Testis (tissue), 2 donors: ENCODE measurements around the gene MRPL36.

Experiments
- POLR2A ChIP-seq: fragments of 450-650 bp; IDR thresholded peaks from one replicate; pipeline ENCODE4 v1.6.1; 2017; ENCODE audit warnings: antibody characterized with exemption, mild to moderate bottlenecking, moderate library complexity
- TF ChIP-seq, protein P1 (sequence below), 3 experiments: fragments of 450-650 bp in 2 of 3; fragments of 200-600 bp in 1 of 3; sonication (generic) in 1 of 3; IDR thresholded peaks; one replicate each; pipeline ENCODE4 v1.5.1; 2016 to 2019; ENCODE audit warnings: antibody characterized with exemption in 3 of 3, mild to moderate bottlenecking in 2 of 3, moderate library complexity in 1 of 3

DNA sequence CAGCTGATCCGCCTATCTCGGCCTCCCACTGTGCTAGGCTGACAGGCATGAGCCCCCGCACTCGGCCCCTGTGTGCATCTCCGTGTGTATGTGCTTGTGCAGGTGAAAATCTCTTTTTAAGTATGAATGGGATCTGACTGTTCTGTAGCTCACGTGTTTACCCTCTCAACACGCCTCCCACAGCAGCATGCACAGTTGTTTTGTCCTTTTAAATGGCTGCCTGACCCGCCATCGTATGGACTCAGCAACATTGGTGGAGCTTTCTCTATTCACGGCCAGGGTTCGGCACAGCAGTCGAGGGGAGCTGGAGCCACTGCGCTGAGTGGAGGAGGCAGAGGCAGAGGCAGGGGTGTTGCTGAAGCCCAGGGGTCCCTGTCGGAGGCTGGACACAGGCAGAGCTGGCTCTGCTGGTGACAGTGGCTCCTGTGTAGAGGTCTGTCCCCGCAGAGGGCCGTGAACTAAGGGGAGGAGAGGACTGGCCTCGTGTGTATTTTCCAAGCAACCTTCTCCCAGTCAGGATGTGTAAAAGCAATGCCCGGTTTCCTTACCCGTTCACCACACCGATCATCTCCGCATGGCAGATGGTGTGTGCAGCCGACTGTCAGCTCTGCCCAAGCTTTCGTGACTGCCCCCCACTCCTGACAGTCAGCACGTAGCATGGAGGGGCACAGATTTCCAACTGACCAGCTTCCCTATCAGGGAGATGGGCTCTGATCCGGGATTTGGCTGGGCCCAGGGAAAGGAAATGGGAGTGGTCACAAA, 37.3 kb downstream of the MRPL36 start:
- no peak for TF ChIP-seq POLR2A
- TF ChIP-seq, protein P1, sequence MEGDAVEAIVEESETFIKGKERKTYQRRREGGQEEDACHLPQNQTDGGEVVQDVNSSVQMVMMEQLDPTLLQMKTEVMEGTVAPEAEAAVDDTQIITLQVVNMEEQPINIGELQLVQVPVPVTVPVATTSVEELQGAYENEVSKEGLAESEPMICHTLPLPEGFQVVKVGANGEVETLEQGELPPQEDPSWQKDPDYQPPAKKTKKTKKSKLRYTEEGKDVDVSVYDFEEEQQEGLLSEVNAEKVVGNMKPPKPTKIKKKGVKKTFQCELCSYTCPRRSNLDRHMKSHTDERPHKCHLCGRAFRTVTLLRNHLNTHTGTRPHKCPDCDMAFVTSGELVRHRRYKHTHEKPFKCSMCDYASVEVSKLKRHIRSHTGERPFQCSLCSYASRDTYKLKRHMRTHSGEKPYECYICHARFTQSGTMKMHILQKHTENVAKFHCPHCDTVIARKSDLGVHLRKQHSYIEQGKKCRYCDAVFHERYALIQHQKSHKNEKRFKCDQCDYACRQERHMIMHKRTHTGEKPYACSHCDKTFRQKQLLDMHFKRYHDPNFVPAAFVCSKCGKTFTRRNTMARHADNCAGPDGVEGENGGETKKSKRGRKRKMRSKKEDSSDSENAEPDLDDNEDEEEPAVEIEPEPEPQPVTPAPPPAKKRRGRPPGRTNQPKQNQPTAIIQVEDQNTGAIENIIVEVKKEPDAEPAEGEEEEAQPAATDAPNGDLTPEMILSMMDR (IDR thresholded peaks at IDR 0.05): no peak
